ENCODE data around the gene ATG2A.

Gene ATG2A

GRCh38 chr11:64951529-64951928, 34.5 kb upstream of the ATG2A start:
- intact Hi-C loops (cut with DNase I; ENCODE audit: low total_unique reads) = no loop called here
- no peak overlapping the region for H3K4me3 ChIP-seq
- H3K36me3 ChIP-seq = no peaks in the 10 kb centered on the region
- no peaks in the 10 kb centered on the region for H3K4me1 ChIP-seq
- no peak for DNase-seq
- H3K27ac ChIP-seq = no peak overlapping the region
- H3K9me3 ChIP-seq = no peaks in the 10 kb centered on the region
- no peak for TF ChIP-seq CTCF (IDR thresholded peaks at IDR 0.05)
- H3K27me3 ChIP-seq = peaks cover 0 to 35% of the 10 kb centered on the region in 2 donors

- Histone ChIP-seq H3K4me3 (no peak overlapping the region), H3K36me3 (no peaks in the 10 kb centered on the region), H3K9me3 (no peaks in the 10 kb centered on the region), H3K4me1 (no peaks in the 10 kb centered on the region), H3K27me3 (peaks cover 0 to 13% of the 10 kb centered on the region in 2 donors), H3K27ac (no peak overlapping the region)
- intact Hi-C loops (cut with DNase I; ENCODE audit: low total_unique reads) = no loop called here
- DNase-seq = no peak
- no peak for TF ChIP-seq CTCF (IDR thresholded peaks at IDR 0.05)
These were observed 30.3 kb upstream of the ATG2A start for GRCh38 chr11:64947208-64947814.

- no peak for DNase-seq
- Histone ChIP-seq H3K27ac (no peak overlapping the region), H3K9me3 (no peaks in the 10 kb centered on the region), H3K4me3 (no peak overlapping the region), H3K27me3 (peaks cover 0 to 3% of the 10 kb centered on the region in 2 donors), H3K4me1 (no peaks in the 10 kb centered on the region), H3K36me3 (peaks cover 19 to 39% (median 31%) of the 10 kb centered on the region in 3 donors)
- no peak for TF ChIP-seq CTCF (IDR thresholded peaks at IDR 0.05)
- intact Hi-C loops (cut with DNase I; ENCODE audit: low total_unique reads) = no loop called here
These were observed 19.5 kb upstream of the ATG2A start for GRCh38 chr11:64936539-64936938.

GRCh38 chr11:64935359-64936081, 18.5 kb upstream of the ATG2A start, which contains the start of gene GPHA2:
Gene GPHA2, minus strand, starts transcription at chr11:64935893. Its CDS starts 433 bp downstream, at chr11:64935460.
- no peak for DNase-seq
- no peak for TF ChIP-seq CTCF (IDR thresholded peaks at IDR 0.05)
- Histone ChIP-seq H3K27ac (no peak within 1 kb of the TSS), H3K4me3 (no peak within 1 kb of the TSS), H3K27me3 (no peaks in the 10 kb centered on the region), H3K9me3 (no peaks in the 10 kb centered on the region), H3K4me1 (no peaks in the 10 kb centered on the region), H3K36me3 (peaks cover 29 to 49% (median 42%) of the 10 kb centered on the region in 3 donors)
- intact Hi-C loops (cut with DNase I; ENCODE audit: low total_unique reads) = no loop called here

- Histone ChIP-seq H3K27ac (no peak overlapping the region), H3K36me3 (peaks cover 35 to 56% (median 49%) of the 10 kb centered on the region in 3 donors)
- intact Hi-C loops (cut with DNase I; ENCODE audit: low total_unique reads) = no loop called here
These were observed 17.8 kb upstream of the ATG2A start for GRCh38 chr11:64934682-64935358.

More at GRCh38 chr11:64934682-64935358, 17.8 kb upstream of the ATG2A start:
- Histone ChIP-seq H3K27me3 (no peaks in the 10 kb centered on the region), H3K4me1 (no peaks in the 10 kb centered on the region), H3K4me3 (no peak overlapping the region), H3K9me3 (no peaks in the 10 kb centered on the region)
- no peak for DNase-seq
- no peak for TF ChIP-seq CTCF (IDR thresholded peaks at IDR 0.05)
